ES-I3 (cell line): ENCODE results near the gene CXCR3.
"Not testable (repeated sequence)": the region's sequence is repeated elsewhere in the genome, so short reads cannot be mapped to it uniquely, and the experiment has no call there.

Source experiments
- H3K36me3 ChIP-seq: 2 replicates; pipeline ENCODE4 v1.6.1; 2013; ENCODE audit warnings: mild to moderate bottlenecking, low read length, control low read depth, moderate library complexity; ENCODE audit not compliant: insufficient read depth
- H3K4me1 ChIP-seq: 2 replicates; pipeline ENCODE4 v1.6.1; 2013; ENCODE audit warnings: mild to moderate bottlenecking, control low read depth, low read length; ENCODE audit not compliant: insufficient read depth
- H3K9ac ChIP-seq: 2 replicates; pipeline ENCODE4 v1.6.1; 2013; ENCODE audit warnings: low read depth, mild to moderate bottlenecking, low read length, moderate library complexity
- H3K9me3 ChIP-seq: 2 replicates; pipeline ENCODE4 v1.6.1; 2013; ENCODE audit warnings: mild to moderate bottlenecking, low read length, moderate library complexity; ENCODE audit not compliant: control insufficient read depth, insufficient read depth

The CXCR3 gene

DNA sequence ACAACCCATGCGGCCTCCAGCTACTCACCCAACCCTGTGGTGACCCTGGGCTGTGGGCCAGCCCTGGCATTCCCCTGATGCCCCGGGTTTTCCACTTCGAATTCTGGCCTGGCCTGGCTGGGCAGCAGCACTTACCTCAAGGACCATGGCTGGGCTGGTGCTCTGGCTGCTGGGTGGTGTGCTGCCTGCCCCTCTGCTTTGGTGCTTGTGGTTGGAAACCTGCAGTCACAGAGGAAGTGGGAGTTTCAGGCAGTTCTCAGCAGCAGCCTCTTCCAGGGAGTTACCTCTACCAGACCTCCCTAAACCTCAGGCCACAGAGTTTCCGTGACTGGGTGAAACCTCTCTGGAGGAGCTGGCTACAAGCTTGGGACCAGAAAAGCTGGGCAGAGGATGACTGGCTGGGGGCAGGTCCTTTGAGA lies at the start of gene CXCR3:
Gene CXCR3 (minus strand): TSS at position 209 of the 419 bp plus-strand sequence. CDS start 62 bp downstream, at position 147.
- H3K9ac ChIP-seq: no peak within 1 kb of the TSS
- H3K4me1 ChIP-seq: peaks cover 8% of the 10 kb centered on the region; the same call in 1 of the 2 replicates
- peaks cover 3% of the 10 kb centered on the region; the same call in 1 of the 2 replicates for H3K9me3 ChIP-seq
- no peaks in the 10 kb centered on the region for H3K36me3 ChIP-seq

DNA sequence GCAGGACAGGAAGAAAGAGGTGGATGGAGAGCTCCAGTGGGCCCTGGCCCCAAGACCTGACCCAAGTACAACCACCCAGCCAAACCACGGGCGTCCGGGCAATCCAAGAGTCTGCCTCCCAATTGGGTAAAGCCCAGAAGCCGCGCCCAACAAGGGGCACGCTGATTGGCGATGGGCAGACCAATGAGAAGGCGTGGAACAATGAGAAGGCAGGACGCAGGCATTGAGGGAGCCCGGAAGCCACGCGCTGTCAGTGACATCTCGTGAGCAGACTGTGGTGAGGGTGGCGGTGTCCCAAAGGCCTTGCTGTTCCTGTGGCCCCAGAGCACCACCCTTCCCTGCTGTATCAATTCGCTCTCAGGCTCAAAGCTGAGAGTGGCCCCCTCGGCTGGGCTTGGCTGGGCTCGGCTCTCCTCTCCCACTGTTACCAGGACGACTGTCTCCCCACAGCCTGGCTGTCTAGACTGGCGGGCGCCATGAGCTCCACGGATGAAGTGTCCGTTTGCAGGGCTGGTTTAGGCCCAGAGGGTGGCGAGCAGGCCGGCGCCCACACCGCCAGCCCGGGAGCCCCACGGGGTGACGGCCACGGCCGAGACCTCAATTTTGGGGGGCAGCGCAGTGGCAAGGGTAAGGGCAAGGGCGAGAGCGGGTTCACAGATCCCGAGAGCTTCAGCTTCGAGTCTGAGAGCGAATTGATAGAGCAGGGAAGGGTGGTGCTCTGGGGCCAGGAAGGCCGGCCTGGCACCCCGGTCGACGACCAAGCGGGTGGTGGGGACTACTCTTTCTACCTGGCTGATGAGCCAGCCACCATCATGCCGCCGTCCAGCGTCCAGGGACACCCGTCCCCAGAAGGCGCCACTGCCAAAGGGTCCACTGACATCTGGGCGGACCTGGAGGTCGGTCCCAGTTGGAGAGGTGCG lies 49.3 kb upstream of the CXCR3 start, which contains the start of gene LOC101059915:
Gene LOC101059915 (plus strand): TSS at position 219 of the 920 bp plus-strand sequence.
- Histone ChIP-seq H3K36me3 (no peaks in the 10 kb centered on the region), H3K9me3 (no peaks in the 10 kb centered on the region), H3K9ac (no peak within 1 kb of the TSS), H3K4me1 (peaks cover 14% of the 10 kb centered on the region; the same call in 1 of the 2 replicates)

DNA sequence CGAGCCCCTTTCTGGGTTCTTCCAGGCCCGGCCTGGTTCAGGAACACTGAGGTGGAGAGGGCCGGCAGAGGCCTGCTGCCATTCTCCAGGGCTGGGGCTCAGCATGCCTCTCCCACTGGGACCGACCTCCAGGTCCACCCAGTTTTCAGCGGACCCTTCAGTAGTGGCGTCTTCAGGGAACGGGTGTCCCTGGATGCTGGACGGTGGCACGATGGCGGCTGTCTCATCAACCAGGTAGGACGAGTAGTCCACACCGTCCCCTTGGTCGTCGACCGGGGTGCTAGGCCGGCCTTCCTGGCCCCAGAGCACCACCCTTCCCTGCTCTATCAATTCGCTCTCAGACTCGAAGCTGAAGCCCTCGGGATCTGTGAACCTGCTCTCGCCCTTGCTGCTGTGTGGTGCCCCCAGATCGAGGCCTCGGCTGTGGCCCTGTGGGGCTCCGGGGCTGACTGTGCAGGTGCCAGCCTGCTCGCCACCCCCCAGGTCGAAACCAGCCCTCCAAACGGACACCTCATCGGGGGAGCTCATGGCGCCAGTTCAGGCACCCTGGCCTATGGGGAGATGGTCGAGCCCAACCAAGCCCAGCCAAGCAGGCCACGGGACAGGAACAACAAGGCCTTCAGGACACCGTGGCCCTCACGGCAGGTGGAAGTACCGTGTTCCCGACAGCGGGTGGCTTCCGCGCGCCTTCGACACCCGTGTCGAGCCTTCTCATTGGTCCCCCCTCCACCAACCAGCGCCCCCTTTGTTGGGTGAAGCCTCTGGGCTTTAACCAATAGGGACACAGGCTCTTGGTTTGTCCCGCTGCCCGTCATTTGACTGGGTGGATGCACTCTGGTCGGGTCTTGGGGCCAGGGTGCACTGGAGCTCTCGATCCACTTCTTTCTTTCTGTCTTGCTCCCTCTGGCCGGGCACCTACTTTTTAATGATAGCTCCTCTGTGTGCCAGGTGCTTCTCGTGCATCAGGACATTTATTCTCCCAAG lies 48.2 kb upstream of the CXCR3 start:
- no peak overlapping the region for H3K9ac ChIP-seq
- H3K9me3 ChIP-seq: no peaks in the 10 kb centered on the region
- peaks cover 14% of the 10 kb centered on the region; the same call in 1 of the 2 replicates for H3K4me1 ChIP-seq
- no peaks in the 10 kb centered on the region for H3K36me3 ChIP-seq

DNA sequence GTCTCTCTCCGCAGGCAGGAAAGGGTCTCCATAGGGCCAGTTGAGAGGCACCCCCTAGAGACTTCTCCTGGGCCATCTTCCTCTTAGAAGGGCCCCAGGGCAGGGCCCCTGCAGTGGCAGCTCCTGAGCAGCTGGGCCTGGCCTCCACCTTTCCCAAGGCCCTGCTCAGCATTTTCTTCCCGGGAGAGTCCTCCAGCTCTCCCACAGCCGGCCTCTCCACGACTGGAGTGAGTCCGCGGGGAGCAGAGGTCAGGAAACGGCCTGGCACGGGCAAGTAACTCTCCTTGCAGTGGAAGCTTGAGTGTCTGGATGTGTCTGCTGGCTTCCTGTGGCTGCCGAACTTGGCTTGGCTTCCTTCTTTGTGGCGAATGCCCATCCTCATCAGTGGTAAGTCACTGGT lies 47.4 kb upstream of the CXCR3 start:
- Histone ChIP-seq H3K4me1 (peaks cover 11% of the 10 kb centered on the region; the same call in 1 of the 2 replicates), H3K9ac (no peak overlapping the region), H3K9me3 (no peaks in the 10 kb centered on the region), H3K36me3 (no peaks in the 10 kb centered on the region)

DNA sequence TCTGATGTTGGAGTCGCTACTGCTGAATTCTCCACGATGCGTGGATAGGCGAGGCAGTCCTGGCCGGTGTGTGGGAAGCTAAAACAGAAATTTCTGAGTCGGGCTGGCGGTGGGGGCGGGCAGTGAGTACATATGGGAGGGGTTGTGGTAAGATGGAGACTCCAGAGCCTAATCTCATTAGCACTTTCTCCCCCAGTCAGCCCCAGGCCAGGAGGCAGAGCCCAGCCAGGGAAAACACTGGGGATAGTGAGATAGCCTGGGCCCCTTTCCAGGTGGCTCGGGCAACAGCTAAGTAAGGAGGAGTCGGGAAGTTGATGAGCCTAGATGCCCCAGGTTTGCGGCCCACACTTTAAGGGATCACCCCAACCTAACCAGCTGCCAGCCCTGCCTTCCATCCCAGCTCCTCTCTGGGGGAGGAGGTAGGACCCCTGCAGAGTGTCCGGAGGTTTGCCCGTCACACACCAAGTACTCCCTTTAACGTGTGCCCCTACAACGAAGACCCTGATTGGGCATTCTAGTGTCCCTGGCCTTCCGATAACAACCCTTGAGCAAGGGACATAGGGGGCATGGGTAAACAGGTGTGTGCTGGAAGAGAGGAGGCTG lies 46.7 kb upstream of the CXCR3 start:
- H3K9me3 ChIP-seq: no peaks in the 10 kb centered on the region

DNA sequence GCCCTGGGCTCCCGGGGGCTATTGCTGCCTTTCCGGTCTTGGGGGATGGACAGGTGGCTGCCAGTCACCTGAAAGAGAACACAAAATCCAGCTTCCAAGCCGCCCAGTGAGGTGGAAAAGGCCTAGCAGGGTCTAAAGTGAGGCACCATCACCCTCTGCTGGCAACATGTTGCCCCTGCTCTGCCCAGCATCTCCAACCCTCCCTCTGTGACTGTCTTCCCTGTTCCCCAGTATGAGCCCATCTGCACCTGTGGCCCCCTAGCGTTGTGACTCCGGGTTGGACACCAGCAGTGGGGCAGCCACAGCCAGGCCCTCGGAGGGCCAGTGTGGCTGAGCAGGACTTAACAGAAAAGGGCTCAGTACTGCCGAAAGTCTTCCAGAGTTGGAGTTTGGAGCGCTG lies 45.9 kb upstream of the CXCR3 start:
- not testable (repeated sequence) for H3K36me3 ChIP-seq, H3K4me1 ChIP-seq, H3K9ac ChIP-seq, H3K9me3 ChIP-seq

More for the DNA sequence above, 46.7 kb upstream of the CXCR3 start:
- no peaks in the 10 kb centered on the region for H3K36me3 ChIP-seq
- no peak overlapping the region for H3K9ac ChIP-seq
- 0 out of 2 replicates have a peak, but pooled peaks cover 4% of the 10 kb centered on the region for H3K4me1 ChIP-seq

DNA sequence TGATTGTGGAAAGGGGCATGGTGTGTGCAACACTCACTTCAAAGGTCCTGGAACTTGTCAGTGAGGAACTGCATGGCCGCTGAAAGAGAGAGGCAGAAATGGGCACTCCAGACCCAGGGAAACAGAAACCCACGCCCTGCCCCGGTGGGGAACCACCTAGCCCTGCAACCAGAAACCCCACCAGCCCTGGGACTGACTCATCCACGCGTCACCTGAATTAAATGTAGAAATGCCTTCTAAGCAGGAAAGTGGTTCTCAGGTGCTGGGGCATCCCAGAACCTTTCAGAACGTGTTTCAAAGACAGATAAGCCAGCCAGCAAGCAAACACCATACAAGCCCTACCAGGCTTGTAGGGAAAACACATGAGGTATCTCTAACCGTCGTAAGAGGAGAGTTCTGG lies 44.9 kb upstream of the CXCR3 start:
- not testable (repeated sequence) for H3K36me3 ChIP-seq, H3K9me3 ChIP-seq, H3K9ac ChIP-seq, H3K4me1 ChIP-seq

DNA sequence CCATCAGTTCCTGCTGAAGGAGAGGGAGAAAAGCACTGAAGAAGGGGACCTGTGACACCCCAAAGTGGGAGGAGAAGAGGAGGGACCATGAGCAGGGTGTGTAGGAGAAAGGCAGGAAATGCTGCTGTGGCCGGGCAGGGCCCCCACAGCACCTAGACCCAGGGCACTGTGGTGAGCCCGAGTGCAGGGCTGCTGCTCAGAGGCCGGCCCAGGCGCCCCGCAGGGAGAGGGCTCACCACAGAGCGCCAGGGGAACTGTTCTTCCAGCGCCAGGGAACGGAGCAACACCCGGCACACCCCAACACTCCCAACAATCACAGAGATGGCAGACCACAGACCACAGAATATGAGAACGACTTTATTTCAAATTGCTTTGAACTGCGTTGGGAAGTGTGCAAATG lies 44.3 kb upstream of the CXCR3 start:
- not testable (repeated sequence) for H3K9ac ChIP-seq, H3K4me1 ChIP-seq, H3K36me3 ChIP-seq, H3K9me3 ChIP-seq

DNA sequence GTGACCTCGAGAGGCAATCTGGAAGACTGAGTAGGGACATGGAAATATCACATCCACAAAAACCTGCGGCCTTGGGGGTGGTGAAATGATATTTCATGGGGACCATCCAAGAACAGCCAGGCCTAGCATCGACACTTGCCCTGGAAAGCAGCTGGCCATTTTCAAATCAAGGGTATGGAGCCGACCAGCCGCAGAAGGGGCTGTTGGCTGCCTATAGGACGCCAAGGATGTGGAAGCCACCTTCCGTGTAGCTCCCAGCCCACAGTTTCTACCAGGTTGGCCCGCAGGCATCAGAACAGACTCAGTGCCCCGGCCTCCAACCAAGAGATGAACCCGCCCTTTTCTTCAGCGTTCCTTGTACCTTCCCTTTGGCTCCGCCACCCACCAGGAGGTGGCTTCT lies 43.6 kb upstream of the CXCR3 start:
- Histone ChIP-seq H3K9me3 (no peaks in the 10 kb centered on the region), H3K9ac (no peak overlapping the region), H3K4me1 (0 out of 2 replicates have a peak, but pooled peaks cover 4% of the 10 kb centered on the region), H3K36me3 (no peaks in the 10 kb centered on the region)

DNA sequence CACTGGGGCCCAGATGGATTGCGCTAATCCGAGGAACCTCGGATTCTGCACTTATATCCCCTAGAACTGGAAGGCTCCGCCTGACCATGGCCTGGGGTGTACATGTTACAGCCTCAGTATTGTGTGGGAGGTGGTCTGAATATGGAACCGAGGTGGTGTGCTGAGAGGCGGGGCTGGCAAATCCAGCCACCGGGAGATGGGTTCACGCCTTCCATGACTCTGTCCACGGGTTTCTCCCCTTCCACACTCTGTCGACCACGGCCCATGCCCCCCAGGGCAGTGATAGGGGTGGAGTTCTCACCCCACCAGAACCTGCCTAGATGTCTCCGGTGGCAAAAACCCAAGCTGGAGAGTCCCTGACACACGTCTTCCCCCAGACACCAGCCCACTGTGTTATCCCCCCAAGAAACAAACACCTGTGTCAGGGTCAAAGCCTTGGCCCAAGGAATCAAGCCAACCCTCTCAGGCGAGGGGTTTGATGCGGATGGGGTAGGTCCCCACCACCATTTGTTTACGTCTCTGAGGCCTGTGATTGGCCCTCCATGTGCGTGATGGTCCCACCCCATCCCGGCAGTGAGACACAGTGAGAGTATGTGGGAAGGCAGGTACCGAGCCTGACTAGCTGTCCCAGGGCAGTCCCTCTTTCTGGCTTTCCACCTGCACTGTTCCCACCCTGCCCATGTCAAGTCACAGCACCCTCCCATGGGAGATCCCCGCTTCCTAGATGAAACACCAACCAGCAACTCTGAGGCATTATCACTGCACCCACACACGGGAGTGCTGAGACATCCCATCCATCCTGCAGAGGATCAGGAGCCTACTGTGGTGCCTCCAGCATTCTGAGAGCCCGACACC lies 42.5 kb upstream of the CXCR3 start:
- H3K4me1 ChIP-seq: 0 out of 2 replicates have a peak, but pooled peaks cover 4% of the 10 kb centered on the region
- no peaks in the 10 kb centered on the region for H3K36me3 ChIP-seq
- H3K9ac ChIP-seq: no peak overlapping the region
- no peaks in the 10 kb centered on the region for H3K9me3 ChIP-seq

DNA sequence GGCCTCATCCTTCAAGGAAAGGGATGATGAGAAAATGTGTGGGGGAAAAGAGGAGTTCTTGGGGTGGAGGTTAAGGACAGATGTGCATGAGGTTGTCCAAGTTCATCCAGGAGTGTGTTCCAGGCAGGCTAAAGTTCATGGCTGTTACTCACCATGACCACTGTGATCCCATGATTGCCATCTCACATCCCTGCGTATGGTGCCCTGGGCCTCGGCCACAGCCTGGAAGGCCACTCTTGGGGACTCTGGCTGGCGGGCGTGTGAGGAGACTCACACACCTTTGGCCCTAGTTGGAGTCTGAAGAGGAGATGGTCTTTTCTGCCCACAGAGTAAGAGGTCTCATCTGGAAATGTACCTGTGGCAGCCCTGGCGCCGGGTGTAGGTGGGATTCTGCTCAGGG lies 41.6 kb upstream of the CXCR3 start:
- H3K36me3 ChIP-seq: no peaks in the 10 kb centered on the region
- no peak overlapping the region for H3K9ac ChIP-seq
- H3K4me1 ChIP-seq: 0 out of 2 replicates have a peak, but pooled peaks cover 4% of the 10 kb centered on the region
- no peaks in the 10 kb centered on the region for H3K9me3 ChIP-seq

DNA sequence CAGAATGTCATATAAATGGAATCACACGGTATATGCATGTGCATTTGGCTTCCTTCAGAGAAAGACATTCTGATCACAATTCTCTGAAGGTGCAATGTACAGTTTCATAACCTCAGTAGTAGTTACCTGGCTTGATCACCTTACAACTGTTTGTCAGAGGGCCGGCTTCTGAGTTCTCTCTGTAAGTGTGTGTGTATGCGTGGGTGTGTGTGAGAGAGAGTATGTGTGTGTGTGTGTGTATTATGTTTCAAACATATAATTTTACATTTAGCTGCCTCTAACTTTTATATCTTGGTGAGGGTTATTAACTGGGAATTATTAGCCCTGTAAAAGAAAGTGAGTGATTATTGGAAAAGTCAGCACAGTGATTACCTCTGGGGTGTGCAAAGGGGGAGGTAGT lies 41.0 kb upstream of the CXCR3 start:
- H3K36me3 ChIP-seq: no peaks in the 10 kb centered on the region
- H3K4me1 ChIP-seq: 0 out of 2 replicates have a peak, but pooled peaks cover 4% of the 10 kb centered on the region
- no peak overlapping the region for H3K9ac ChIP-seq
- H3K9me3 ChIP-seq: no peaks in the 10 kb centered on the region

DNA sequence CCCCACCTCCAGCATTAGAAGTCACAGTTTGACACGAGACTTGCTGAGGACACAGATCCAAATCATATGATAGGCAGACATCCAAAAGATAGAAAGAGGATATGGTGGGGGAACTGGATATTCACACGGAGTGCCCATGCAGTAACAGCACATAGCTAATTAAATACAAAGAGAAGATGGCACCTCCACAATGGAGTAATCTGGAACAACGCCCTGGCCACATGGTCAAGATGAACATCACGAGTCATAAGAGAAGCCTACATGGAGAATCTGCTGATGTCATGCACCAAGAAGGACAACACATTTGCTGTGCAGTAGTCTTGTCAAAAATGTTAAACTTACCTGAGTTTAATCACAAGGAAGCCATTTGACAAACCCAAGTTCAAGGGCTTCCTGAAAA lies 39.0 kb upstream of the CXCR3 start:
- Histone ChIP-seq H3K36me3 (no peaks in the 10 kb centered on the region), H3K4me1 (no peaks in the 10 kb centered on the region), H3K9me3 (no peaks in the 10 kb centered on the region), H3K9ac (no peak overlapping the region)
